GM19351 (cell line): ENCODE data around the gene MCOLN2.
A peak's percentile ranks its signal among the peaks of the same experiment; 100 is the strongest.
"Not testable (repeated sequence)": the region's sequence is repeated elsewhere in the genome, so short reads cannot be mapped to it uniquely, and the experiment has no call there.

Experiments
- ATAC-seq: cut with Tn5 transposase; IDR thresholded peaks from one replicate; pipeline ENCODE4 v1.9.1; 2021; ENCODE audit warnings: mild to moderate bottlenecking, moderate library complexity; ENCODE audit not compliant: unreplicated experiment

The MCOLN2 gene

GRCh38 chr1:84996846-84997666 is at the start of gene MCOLN2:
MCOLN2 (minus strand) TSS chr1:84997113; CDS start chr1:84996872, 241 bp downstream.
- ATAC-seq: peak; percentile 31

DNA sequence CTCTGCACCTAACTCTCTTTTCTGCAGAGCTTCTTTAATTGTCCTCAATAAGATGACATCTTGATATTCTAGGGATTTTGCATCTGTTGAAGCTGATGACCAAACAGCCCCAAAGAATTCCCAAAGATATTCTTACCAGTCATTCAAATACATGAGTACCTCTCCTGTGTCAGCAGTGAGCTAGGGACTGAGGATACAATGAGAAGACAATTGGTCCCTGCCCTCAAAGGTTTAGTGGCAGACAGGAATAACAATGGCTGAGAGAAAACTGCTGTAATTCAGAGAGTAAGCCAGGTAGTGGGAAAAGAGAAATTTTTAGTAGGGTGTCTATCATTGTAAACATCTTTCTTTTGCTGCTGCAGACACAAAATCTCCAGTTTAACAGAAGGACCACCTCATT is 45.5 kb upstream of the MCOLN2 start:
- ATAC-seq: no peak

- no peak for ATAC-seq
Observed at GRCh38 chr1:85041793-85042192, 44.9 kb upstream of the MCOLN2 start.

GRCh38 chr1:85033221-85033620 is 36.3 kb upstream of the MCOLN2 start:
- ATAC-seq: peak; percentile 58

- ATAC-seq: no peak
Observed at GRCh38 chr1:85030536-85030935, 33.6 kb upstream of the MCOLN2 start.

DNA sequence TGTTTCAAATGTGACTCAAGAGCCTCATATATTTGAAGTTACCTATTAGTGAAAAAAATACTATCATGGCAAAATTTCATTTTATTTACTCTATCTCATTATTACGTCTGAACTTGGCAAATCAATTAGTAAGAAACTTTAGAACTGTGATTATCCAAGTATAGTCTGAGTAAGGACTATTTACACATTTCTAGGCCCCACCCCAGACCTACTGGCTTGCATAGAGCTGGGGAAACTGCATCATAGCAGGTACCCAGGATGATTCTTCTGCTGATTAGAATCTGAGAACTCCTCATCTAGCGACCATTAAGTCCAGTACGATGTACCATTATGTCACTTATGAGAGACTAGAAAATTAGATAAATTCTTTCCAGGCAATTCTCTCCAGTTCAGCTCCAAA is 31.2 kb upstream of the MCOLN2 start:
- ATAC-seq: no peak

GRCh38 chr1:85027242-85027983 is 30.5 kb upstream of the MCOLN2 start:
- ATAC-seq: peak; percentile 91

DNA sequence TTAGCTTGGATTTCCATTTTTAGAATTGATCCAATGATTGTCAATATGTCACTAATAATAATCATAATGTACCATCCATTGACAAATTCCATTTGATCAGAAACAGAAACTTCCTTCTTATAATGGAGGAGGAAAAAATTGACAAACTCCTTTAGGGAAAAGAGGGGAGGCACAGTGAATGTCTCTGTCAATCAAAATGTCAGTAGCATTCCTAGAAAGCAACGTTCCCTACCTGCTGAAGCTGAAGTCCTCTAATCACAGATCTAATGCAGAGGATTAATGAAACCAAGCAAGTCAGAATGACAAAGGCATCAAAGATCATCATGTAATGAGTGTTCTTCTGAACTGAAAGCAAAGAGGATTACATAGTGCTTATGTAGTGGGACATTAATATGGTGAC is 29.0 kb upstream of the MCOLN2 start:
- no peak for ATAC-seq

- no peak for ATAC-seq
Observed at GRCh38 chr1:85024736-85025135, 27.8 kb upstream of the MCOLN2 start.

GRCh38 chr1:85022700-85023099 is 25.8 kb upstream of the MCOLN2 start:
- ATAC-seq: no peak

DNA sequence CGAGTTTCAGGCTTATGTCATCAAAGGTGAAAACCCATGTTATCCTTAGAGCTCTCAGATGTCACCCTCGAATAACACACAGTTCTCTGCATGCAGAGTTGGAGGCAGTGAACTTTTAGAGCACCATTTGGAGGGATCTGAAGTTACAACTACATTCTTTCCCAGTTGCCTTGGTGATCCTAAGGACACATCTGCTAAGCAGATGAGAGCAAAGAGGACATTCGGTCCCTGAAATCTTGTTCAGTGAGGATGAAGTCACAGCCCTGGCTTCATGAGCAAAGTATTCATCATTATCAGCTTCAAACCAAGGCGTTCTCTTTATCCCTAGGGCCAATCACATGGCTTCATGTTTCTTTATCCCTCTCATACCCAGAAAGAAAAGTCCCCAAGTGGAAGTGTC is 23.1 kb upstream of the MCOLN2 start:
- no peak for ATAC-seq

DNA sequence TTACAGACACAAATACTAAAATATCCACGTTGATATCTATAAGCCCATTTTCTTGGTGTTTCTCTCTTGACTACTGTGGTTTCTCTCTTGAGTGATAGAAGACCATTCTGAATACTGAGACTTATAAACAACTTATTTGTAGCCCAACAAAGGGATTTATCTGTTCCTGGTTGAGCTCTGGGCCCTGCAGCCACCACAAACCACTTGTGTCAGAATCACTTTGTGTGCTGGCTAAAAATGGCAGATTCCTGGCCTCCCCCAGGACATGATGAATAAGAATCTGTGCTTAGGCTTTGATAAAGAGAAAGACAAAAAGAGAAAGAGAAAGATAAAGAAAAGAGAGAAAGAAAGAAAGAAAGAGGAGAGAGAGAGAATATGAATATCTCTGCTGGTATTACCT is 18.9 kb upstream of the MCOLN2 start:
- no peak for ATAC-seq

GRCh38 chr1:85005641-85006040 is 8.7 kb upstream of the MCOLN2 start:
- ATAC-seq: not testable (repeated sequence)

GRCh38 chr1:85001742-85002141 is 4.8 kb upstream of the MCOLN2 start:
- no peak for ATAC-seq

- ATAC-seq: no peak
Observed at GRCh38 chr1:84998642-84999280, 1.8 kb upstream of the MCOLN2 start.

- ATAC-seq: no peak
Observed at GRCh38 chr1:84997667-84998600, 1.0 kb upstream of the MCOLN2 start.

- ATAC-seq: peak; percentile 54
Observed at GRCh38 chr1:84995484-84996334, 1.2 kb downstream of the MCOLN2 start.

DNA sequence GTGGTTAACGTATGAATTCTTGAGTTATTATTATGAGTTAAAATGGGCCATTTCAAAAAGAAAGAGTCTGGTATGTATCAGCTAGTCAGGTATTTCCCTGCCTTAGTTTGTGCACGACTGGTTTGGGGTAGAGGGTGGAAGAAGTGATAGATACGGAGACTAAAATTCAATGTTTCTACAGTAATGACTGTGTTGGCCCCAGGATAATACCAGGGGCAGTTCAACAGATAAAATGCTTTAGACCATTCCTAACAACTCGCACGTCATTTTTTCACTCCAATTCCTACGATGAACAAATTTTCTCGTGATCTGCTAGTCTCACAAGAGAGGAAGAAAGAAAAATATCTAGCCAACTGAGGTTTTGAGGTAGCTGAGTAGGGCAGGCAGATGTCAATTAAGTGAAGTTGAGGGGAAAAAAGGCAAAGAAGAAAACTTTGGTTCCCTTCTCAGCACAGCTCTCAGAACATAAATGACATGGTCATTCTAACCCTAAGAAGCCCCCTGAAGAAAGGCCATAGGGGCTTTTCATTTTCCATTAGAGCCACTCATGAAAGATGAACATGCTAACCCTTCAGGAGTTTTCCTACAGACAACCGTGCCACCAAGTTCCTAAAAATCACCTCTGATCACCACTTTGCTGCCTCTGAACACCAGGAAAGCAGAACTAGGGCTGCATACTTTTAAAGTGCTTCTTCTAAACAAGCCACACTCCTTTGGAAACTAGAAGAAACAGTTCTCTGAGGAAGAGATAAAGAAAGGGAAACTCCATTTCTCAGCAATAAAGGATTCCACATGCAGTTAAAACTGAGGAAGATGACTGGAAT is 5.6 kb downstream of the MCOLN2 start:
- peak; percentile 32 for ATAC-seq

DNA sequence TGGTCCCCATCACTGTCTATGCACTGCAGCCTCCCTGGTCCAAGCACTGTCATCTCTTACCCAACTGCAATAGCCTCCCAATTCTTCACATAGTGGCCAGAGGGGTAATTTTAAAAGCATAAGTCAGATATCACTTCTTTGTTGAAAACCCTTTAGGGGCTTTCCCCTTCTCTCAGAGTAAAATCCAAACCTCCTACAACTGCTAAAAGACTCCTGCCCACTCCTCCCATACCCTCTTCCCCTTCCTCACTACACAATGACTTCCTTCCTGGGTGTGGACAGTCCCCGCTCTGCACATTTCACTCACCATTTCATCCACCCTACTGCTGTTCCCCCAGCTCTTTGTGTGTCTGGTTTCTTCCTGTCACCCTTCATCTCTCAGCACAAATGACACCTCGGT is 8.3 kb downstream of the MCOLN2 start:
- peak; percentile 74 for ATAC-seq
